ENCODE measurements around the gene PRELID1. TPM values are rescaled to one million over a fixed set of nuclear protein-coding genes. Genes with fewer than 3 reads are reported as not detected.

PRELID1 gene
- 99.4 and 145 TPM in 2 replicates for total RNA-seq

DNA sequence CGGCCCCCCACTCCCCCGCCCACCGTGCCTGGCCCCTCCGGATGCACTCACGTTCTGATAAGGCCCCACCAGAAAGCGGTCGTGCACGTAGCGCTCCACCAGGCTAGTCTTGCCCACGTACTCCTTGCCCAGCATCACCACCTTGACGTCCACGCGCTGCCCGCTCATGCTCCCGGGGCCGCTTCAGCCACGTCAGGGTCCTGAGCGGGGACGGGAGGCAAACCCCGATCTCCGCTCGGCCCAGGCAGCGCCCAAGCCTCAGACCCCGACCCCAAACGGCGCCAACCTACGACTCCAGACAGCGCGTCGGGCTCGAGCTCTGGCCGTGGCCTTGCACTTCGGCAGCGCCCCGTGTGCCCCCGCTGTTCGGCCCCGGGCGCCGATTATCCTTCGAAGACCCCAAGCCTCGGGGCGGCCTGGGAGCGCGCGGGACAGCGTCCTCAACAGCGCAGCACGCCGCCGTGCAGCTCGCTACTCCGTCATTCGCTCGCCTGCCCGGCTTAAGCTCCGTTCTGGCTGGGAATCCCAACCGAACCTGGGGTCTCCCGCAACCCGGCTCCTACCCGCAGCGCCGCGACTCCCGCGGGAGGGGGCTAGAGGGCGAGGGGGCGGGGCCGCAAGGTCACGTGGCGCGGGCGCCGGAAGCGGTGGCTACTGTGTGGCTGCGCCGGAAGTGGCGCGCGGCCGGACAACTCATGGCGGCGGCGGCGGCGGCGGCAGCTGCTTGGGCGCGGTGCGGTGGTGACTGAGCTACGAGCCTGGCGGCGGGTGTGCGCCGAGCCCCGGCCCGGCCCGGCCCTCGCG is at the start of gene PRELID1, which contains the start of gene RAB24:
PRELID1 (plus strand) TSS at position 679 of the 804 bp plus-strand sequence. CDS start 187 bp downstream, outside the sequence.
RAB24 (minus strand) TSS at position 599 of the 804 bp plus-strand sequence; CDS start at position 168, 431 bp downstream.

GRCh38 chr5:177311723-177312648 is 8.4 kb downstream of the PRELID1 start, which contains the start of gene MXD3:
TSS of gene MXD3 (minus strand) at chr5:177311898. CDS start at chr5:177311830, 68 bp downstream.

DNA sequence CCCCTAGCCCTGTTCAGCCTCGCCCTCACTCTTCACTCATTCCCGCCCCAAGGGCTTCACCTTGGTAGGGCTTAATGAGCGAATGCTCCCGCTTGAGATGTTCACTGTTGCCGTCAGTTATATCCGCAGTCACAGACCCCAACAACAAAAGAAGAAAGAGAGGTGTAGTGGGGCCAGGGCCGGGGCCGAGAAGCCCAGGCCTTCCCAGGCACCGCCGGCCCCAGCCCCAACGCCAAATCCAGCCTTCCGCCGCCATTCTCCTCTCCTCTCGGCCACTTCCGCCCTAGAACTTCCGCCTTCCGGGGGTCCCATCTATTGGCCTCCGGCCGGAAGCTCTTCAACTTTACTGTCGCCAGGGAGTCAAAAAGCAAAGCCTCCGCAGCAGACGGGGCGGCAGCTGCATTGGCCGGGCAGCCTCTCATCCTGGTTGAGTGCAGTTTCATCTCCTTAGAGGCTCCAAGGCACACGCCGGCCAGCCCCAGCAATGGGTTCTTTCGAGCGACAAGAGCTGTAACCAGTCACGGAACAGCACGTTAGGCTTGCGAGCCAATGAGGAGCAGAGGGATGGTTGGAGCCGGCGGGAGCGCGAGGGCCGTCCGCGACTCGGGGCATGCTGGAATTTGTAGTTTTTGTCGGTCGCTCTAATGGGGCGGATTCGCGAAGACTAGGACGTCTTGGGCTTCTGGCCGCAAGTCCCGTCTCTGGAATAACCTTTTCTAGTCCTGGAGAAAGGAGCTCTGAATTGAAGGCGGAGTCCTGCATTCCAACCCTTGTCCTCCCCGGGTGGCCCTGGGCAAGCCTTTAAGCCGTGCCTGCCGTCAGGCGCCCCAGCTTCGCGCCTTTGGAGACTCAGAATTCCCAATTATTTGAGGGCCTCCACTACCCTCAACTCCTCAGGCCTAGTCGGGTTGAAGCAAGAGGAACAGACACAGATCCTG is 48.1 kb downstream of the PRELID1 start, which contains the start of gene LMAN2:
LMAN2 (minus strand) TSS at position 277 of the 938 bp plus-strand sequence; CDS start at position 256, 21 bp downstream.

Other genes with a start within 250 kb of the PRELID1 start
- 0.43 and 1.5 TPM in 2 replicates for gene FGFR4, start 216.9 kb upstream of the PRELID1 start, total RNA-seq
- 37.6 and 59.6 TPM in 2 replicates for gene NSD1, start 170.0 kb upstream of the PRELID1 start, total RNA-seq
- gene RAB24, start 80 bp upstream of the PRELID1 start, total RNA-seq, result 10.7 and 35.5 TPM in 2 replicates
- 1.8 and 10.6 TPM in 2 replicates for gene MXD3, start 8.1 kb downstream of the PRELID1 start, total RNA-seq
- gene LMAN2, start 47.9 kb downstream of the PRELID1 start, total RNA-seq, result 242 and 674 TPM in 2 replicates
- gene RGS14, start 54.1 kb downstream of the PRELID1 start, total RNA-seq, result 4.7 and 6.6 TPM in 2 replicates
- not detected in 2 replicates for gene SLC34A1, start 80.6 kb downstream of the PRELID1 start, total RNA-seq
- not detected in 2 replicates for gene PFN3, start 96.9 kb downstream of the PRELID1 start, total RNA-seq
- 0.22 and 0.57 TPM in 2 replicates for gene F12, start 105.8 kb downstream of the PRELID1 start, total RNA-seq
- 35.9 and 47.4 TPM in 2 replicates for gene GRK6, start 122.9 kb downstream of the PRELID1 start, total RNA-seq
- gene PRR7, start 143.0 kb downstream of the PRELID1 start, total RNA-seq, result 3.7 and 8.6 TPM in 2 replicates
- gene DBN1, start 169.8 kb downstream of the PRELID1 start, total RNA-seq, result 125 and 151 TPM in 2 replicates
- gene PDLIM7, start 193.8 kb downstream of the PRELID1 start, total RNA-seq, result 153 and 326 TPM in 2 replicates
- gene DOK3, start 206.0 kb downstream of the PRELID1 start, total RNA-seq, result 2.2 and 4.2 TPM in 2 replicates
- gene DDX41, start 213.2 kb downstream of the PRELID1 start, total RNA-seq, result 80.2 and 88.6 TPM in 2 replicates